HEK293T (cell line): ENCODE measurements around the gene NOBOX.

Experiments used
- ARNT ChIP-seq: fragments of 450-650 bp; IDR thresholded peaks from 2 replicates; pipeline ENCODE4 v1.6.1; 2017; ENCODE audit warnings: mild to moderate bottlenecking
- BHLHE40 ChIP-seq: fragments of 450-650 bp; IDR thresholded peaks from 2 replicates; pipeline ENCODE4 v1.6.1; 2016; ENCODE audit warnings: mild to moderate bottlenecking, moderate library complexity, borderline replicate concordance
- FOXA1 ChIP-seq: fragments of 450-650 bp; IDR thresholded peaks from 2 replicates; pipeline ENCODE4 v1.6.1; 2016; ENCODE audit warnings: mild to moderate bottlenecking
- FOXK2 ChIP-seq: fragments of 450-650 bp; IDR thresholded peaks from 2 replicates; pipeline ENCODE4 v1.6.1; 2016; ENCODE audit warnings: mild to moderate bottlenecking
- FOXM1 ChIP-seq: fragments of 450-650 bp; IDR thresholded peaks from 2 replicates; pipeline ENCODE4 v1.6.1; 2017; ENCODE audit warnings: mild to moderate bottlenecking, borderline replicate concordance
- L3MBTL2 ChIP-seq: fragments of 450-650 bp; conservative IDR thresholded peaks from 2 replicates; pipeline ENCODE4 v1.6.1; 2016; ENCODE audit warnings: mild to moderate bottlenecking
- LEF1 ChIP-seq: fragments of 450-650 bp; IDR thresholded peaks from 2 replicates; pipeline ENCODE4 v1.6.1; 2017; ENCODE audit warnings: mild to moderate bottlenecking, borderline replicate concordance
- SUZ12 ChIP-seq: fragments of 450-650 bp; IDR thresholded peaks from 2 replicates; pipeline ENCODE4 v1.6.1; 2016; ENCODE audit warnings: mild to moderate bottlenecking
- TARDBP ChIP-seq: fragments of 450-650 bp; IDR thresholded peaks from 2 replicates; pipeline ENCODE4 v1.6.1; 2016
- ZNF384 ChIP-seq: fragments of 450-650 bp; IDR thresholded peaks from 2 replicates; pipeline ENCODE4 v1.6.1; 2016

DNA sequence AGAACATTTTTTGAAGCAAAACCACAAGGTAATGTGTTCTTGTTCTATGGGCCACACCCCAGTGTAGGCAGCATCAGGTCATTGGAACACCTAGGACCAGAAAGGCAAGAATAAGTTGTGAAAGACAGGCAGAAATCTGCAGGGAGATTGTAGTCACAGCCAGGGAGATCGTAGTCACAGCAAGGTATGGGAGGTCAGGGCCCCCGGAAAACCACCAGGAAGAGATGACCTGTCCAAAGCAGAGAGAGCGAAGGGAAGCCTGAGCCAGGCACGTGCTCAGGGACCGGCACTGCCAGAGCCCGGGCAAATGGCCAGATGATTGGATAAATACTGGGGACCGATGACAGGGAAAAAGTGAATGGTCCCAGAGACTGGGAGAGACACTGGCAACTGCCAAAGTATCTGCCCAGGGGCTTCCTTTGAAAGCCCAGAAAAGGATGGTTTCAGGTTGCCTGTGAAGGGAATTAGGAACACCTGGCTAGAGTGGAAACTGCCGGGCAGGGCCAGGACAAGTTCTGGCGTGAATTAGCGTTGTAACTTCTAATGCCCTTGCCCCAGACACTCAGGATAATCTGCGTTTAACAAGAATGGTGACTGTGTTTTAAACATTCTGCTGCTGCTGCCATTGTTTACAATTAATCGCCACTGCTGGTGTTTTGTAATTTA is 3.9 kb upstream of the NOBOX start:
- no peak for TF ChIP-seq FOXM1
- TF ChIP-seq LEF1: no peak
- TF ChIP-seq FOXA1: no peak
- TF ChIP-seq BHLHE40: no peak
- TF ChIP-seq TARDBP: no peak
- TF ChIP-seq SUZ12: no peak
- no peak for TF ChIP-seq ZNF384
- TF ChIP-seq ARNT: no peak
- no peak for TF ChIP-seq L3MBTL2
- no peak for TF ChIP-seq FOXK2
